GM12864 (cell line): ENCODE results near the gene PNPLA8.

ENCODE experiments used
- DNase-seq: peaks from one replicate; pipeline ENCODE4 v3.0.0-alpha.2; 2011; ENCODE audit warnings: low read depth
- H3K4me3 ChIP-seq: 2 replicates; pipeline ENCODE4 v1.5.1; 2011; ENCODE audit warnings: mild to moderate bottlenecking, low read depth, low read length, control low read depth
- CTCF ChIP-seq: IDR thresholded peaks from 2 replicates; pipeline ENCODE4 v1.5.1; 2011; ENCODE audit warnings: low read depth, mild to moderate bottlenecking, moderate library complexity, low read length, control low read depth, inconsistent platforms; ENCODE audit errors: missing control alignments

Gene PNPLA8

DNA sequence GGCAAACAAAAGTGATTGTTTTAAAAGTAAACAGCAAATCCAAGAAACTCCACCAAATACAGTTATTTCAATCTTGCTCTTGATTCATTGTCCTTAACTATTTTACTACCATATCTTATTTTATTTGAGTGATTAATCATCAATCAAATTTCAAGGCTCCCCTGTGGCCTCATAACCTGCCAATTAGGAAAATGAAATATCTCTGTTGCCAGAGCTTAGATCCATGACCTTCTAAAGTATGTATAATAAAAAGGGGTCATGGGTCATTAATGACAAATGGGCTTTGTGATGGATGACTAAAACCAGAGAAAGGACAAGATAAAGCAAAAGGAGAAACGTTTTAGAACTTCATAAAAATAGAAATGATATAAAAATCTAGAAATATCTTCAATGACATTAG is 98.2 kb downstream of the PNPLA8 start:
- no peak for TF ChIP-seq CTCF
- H3K4me3 ChIP-seq = no peak overlapping the region
- no peak for DNase-seq

GRCh38 chr7:108425714-108426275 is 100.1 kb downstream of the PNPLA8 start:
- no peak overlapping the region for H3K4me3 ChIP-seq
- no peak for DNase-seq
- no peak for TF ChIP-seq CTCF

DNA sequence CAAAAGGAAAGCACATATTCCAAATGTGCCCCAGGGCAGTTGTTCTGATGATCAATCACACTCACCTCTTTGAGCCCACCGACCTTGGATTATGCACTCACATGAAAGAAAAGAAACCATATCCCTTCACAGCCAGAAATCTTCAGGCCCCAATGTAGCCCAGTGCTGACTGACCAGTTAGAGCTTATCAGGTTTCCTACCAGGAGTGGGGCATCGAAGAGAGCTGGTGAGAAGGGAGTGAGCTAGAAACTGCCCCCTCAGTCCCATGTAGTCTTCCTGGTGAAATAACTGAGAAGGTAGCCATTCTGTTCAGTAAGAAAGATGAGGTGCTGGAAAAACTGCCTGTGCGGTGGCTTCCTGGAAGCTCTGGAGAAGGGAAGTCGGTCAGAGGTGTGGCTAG is 101.9 kb downstream of the PNPLA8 start:
- no peak overlapping the region for H3K4me3 ChIP-seq
- no peak for TF ChIP-seq CTCF
- DNase-seq = no peak

DNA sequence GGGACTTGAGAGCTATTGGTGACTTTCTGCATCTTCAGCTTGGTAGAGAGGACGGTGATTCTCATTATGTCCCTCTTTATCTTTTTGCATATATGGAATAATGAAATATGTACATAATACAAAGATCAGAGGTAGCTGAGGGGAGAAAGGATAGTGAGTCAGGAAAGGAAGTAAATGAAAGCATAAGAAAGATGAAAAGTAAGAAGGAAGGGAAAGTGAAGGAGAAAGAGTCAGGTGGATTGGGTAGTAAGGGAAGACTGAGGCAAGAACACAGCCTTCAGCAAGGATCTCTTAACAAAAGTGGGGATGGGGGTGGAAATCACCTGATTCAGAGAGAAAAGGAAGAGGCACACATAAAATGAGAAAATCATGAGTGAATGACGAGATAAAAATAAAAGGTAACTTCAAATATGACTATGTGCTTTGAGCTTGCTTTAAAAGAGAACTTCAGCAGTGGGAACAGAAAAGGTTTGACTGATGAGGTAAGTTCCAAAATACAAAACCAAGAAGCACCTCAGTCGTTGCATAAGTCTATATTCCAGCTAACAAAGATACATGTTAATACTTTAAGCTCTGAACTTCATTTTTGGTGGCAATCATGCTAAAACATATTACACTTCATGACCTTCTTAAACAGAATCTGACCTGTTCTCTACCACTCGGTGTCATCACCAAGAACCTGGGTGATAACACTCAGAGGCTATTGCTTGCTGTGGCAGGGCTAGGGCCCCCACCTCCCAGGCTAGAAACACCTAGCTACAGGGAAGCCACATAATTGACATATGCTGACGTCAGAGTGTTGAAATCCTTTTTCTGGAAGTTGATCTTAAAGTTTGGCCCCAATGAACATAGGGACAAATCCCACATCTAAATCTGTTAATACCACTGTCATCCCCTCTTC is 102.6 kb downstream of the PNPLA8 start:
- no peak for DNase-seq
- TF ChIP-seq CTCF = no peak
- H3K4me3 ChIP-seq = no peak overlapping the region

DNA sequence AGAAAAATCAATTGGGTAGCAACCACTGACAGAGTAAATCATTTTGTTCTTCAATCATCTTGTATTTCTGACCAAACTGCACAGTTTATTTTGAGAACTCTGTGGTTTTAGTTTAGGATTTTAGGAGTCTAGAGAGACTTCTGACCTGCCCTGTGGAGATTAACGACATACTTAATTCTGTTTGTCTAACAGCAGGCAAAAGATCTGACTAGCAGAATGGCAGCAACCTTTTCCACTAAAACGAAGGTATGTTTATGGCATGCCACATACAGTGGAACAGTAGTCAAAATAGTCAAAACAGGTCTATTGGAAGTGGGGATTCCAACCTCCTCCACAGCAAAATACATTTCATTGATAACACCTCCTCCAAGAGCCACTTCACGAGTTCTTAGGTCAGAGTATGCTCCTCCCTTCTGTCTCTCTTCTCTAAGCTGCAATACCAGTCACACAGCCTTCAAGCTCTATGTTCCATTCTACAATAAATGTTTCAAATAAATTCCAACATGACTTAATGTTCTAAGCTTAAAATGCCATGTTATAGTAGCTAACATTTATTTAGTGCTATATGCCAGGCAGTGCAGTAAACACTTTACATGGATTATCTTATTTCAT is 104.1 kb downstream of the PNPLA8 start:
- DNase-seq = no peak
- no peak for TF ChIP-seq CTCF
- no peak overlapping the region for H3K4me3 ChIP-seq
